ENCODE results near the gene C19orf67. TPM values are rescaled to one million over a fixed set of nuclear protein-coding genes. Genes with fewer than 3 reads are reported as not detected.

Gene C19orf67
- total RNA-seq, 1 experiment from 2014 or later: not detected

DNA sequence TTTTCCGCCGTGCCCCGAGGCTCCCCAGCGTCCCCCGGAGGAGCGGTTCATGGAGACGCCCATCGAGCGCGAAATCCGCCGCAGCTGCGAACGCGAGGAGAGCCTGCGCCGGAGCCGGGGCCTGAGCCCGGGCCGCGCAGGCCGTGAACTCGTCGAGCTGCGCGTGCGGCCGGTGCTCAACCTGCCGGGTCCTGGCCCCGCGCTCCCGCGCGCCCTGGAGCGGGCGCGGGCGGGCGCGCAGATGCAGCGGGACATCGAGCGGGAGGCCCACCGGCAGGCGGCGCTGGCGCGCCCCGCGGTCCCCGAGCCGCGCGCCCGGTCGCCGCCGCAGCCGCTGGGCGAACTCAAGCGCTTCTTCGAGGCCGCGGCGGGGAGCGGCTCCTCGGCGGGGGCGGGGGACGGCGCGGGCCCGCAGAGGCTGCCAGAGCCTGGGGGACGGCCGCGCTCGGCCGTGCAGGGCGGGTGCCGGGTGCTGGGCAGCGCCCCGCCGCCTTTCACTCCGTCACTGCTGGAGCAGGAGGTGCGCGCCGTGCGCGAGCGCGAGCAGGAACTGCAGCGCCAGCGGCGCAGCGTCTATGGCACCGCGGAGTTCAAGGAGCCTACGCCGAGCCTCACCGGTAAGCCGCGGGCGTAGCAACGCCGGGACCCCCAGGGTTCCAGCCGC lies 12.2 kb downstream of the C19orf67 start:
- no peaks in the 10 kb centered on the region for H3K9me3 ChIP-seq (ENCODE audit: low read length)
- peak overlapping the region; percentile 77 for H3K4me3 ChIP-seq (ENCODE audit: low read length)
- ChIA-PET CTCF (interaction anchor here (0.5 to 1.1 kb wide), 3 partner anchors 9 to 393 kb away, joined by 3 to 7 read pairs (median 5); no protein-coding TSS in a partner anchor), POLR2A (ENCODE audit: unreplicated experiment) (no interaction called here)
- H3K79me2 ChIP-seq (ENCODE audit: low read length): peaks cover 13% of the 10 kb centered on the region; the same call in 1 of the 2 replicates
- peak overlapping the region; percentile 98 for H3K4me2 ChIP-seq (ENCODE audit: low read length)
- DNase-seq (peak; percentile 80), ATAC-seq (peak; percentile 56)
- H3F3A ChIP-seq (ENCODE audit: low read length, unreplicated experiment): no peaks in the 10 kb centered on the region
- no peaks in the 10 kb centered on the region for H3K36me3 ChIP-seq (ENCODE audit: low read depth, low read length)
- H3K27ac ChIP-seq (ENCODE audit: low read length): no peak overlapping the region
- peak overlapping the region; percentile 95 for H2AFZ ChIP-seq (ENCODE audit: low read length)
- no peaks in the 10 kb centered on the region for H3K9me2 ChIP-seq (replicated peaks; ENCODE audit: low read length)
- H3K9ac ChIP-seq (ENCODE audit: low read length): peak overlapping the region; percentile 38
- no TSS peak for BruUV-seq (replicated peaks)
- peaks cover 19% of the 10 kb centered on the region for H3K4me1 ChIP-seq (ENCODE audit: insufficient read depth, low read length)
- H4K20me1 ChIP-seq (ENCODE audit: low read length): no peaks in the 10 kb centered on the region
- H3K27me3 ChIP-seq (ENCODE audit: low read length): no peaks in the 10 kb centered on the region
- intact Hi-C loops (cut with micrococcal nuclease): loop anchor here (1.0 to 10.0 kb wide), 3 partner anchors 64 to 289 kb away; no protein-coding TSS in a partner anchor
- 0 out of 2 replicates have a peak, but pooled peaks have one; percentile 27 for TF ChIP-seq CTCF (conservative IDR thresholded peaks at IDR 0.05; ENCODE audit: low read depth, low read length)
- TF ChIP-seq EZH2 (IDR thresholded peaks at IDR 0.05; ENCODE audit: low read length, unreplicated experiment): no peak

DNA sequence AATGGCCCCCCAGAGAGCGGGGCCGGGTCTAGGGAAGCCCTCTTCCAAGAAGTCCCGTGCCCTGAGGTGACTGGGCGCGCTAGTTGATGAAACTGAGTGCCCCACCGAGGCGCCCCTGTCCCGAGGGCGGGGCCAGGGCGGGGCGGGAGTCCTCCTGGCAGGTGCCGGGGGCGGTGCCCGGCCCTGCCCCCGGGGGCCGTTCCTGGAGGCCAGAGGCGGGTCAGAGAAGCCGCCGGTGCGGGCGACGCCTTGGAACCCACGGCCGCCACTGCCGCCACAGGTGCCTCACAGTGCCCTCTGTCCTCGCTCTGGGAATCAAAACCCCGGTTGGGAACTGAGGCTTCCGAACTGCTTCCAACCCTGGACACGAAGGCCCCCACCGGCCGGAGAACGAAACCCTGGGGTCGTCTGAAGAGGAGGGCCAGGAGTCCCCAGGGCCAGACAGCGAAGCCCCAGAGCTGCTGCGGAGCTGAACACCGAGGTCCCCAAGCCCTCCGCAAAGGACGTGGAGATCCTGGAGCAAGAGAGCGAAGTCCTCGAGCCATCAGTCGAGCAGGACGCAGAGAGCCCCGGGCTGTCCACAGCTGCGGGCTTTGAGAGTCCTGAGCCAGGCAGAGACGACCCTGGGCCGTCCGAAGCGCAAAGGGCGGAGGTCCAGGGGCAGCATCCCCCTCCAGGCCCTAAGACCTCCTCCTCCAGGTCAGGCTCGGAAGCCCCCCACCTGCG lies 12.9 kb downstream of the C19orf67 start, which contains the start of gene MISP3:
Gene MISP3, plus strand, starts transcription at position 252 of the 726 bp plus-strand sequence. CDS start 524 bp downstream, outside the sequence.
- H4K20me1 ChIP-seq (ENCODE audit: low read length): no peaks in the 10 kb centered on the region
- peak; percentile 21 for ATAC-seq
- no TSS peak for BruUV-seq (replicated peaks)
- peak within 1 kb of the TSS; percentile 95 for H2AFZ ChIP-seq (ENCODE audit: low read length)
- ChIA-PET POLR2A (ENCODE audit: unreplicated experiment) (no interaction called here), CTCF (interaction anchor here (0.5 to 1.8 kb wide), 6 partner anchors 9 to 392 kb away, joined by 3 to 13 read pairs (median 4); partner anchors contain the start of gene ASF1B)
- H3K4me1 ChIP-seq (ENCODE audit: insufficient read depth, low read length): peaks cover 19% of the 10 kb centered on the region
- H3K9me2 ChIP-seq (replicated peaks; ENCODE audit: low read length): no peaks in the 10 kb centered on the region
- no peak within 1 kb of the TSS for H3K27ac ChIP-seq (ENCODE audit: low read length)
- H3K36me3 ChIP-seq (ENCODE audit: low read depth, low read length): no peaks in the 10 kb centered on the region
- no peaks in the 10 kb centered on the region for H3K9me3 ChIP-seq (ENCODE audit: low read length)
- H3F3A ChIP-seq (ENCODE audit: low read length, unreplicated experiment): no peaks in the 10 kb centered on the region
- H3K4me3 ChIP-seq (ENCODE audit: low read length): peak within 1 kb of the TSS; percentile 77
- intact Hi-C loops (cut with micrococcal nuclease): loop anchor here (1.0 to 10.0 kb wide), 3 partner anchors 65 to 288 kb away; no protein-coding TSS in a partner anchor
- no peak for TF ChIP-seq EZH2 (IDR thresholded peaks at IDR 0.05; ENCODE audit: low read length, unreplicated experiment)
- TF ChIP-seq EZH2phosphoT487 (IDR thresholded peaks at IDR 0.05; ENCODE audit: borderline replicate concordance, low read length): no peak
- TF ChIP-seq CTCF (conservative IDR thresholded peaks at IDR 0.05; ENCODE audit: low read depth, low read length): no peak
- peaks cover 13% of the 10 kb centered on the region; the same call in 1 of the 2 replicates for H3K79me2 ChIP-seq (ENCODE audit: low read length)
- peak; percentile 68 for DNase-seq
- no peaks in the 10 kb centered on the region for H3K27me3 ChIP-seq (ENCODE audit: low read length)
- H3K4me2 ChIP-seq (ENCODE audit: low read length): peak within 1 kb of the TSS; percentile 98
- peak within 1 kb of the TSS; percentile 38; the same call in 1 of the 2 replicates for H3K9ac ChIP-seq (ENCODE audit: low read length)
